ENCODE measurements around the gene ZNF804B.

DNA sequence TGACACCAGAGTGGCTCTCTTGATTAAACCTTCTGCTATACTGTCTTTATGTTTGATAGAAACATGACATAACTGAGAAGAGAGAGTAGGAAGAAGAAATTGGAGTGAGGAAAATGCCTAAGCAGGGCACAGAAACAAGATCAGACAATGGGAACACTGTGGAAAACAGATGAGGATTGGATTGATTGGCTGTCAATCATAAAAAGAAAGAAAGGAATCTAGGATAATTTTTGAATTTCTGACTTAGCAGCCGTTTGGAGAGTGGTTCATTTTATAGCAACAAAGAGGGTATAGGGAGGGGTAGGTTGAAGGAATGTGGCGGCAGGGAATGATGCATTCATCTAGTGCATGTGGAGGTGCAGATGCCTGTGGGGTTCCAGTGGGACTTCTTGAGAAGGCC is 28.3 kb downstream of the ZNF804B start:
- TF ChIP-seq, protein P1, sequence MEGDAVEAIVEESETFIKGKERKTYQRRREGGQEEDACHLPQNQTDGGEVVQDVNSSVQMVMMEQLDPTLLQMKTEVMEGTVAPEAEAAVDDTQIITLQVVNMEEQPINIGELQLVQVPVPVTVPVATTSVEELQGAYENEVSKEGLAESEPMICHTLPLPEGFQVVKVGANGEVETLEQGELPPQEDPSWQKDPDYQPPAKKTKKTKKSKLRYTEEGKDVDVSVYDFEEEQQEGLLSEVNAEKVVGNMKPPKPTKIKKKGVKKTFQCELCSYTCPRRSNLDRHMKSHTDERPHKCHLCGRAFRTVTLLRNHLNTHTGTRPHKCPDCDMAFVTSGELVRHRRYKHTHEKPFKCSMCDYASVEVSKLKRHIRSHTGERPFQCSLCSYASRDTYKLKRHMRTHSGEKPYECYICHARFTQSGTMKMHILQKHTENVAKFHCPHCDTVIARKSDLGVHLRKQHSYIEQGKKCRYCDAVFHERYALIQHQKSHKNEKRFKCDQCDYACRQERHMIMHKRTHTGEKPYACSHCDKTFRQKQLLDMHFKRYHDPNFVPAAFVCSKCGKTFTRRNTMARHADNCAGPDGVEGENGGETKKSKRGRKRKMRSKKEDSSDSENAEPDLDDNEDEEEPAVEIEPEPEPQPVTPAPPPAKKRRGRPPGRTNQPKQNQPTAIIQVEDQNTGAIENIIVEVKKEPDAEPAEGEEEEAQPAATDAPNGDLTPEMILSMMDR (conservative IDR thresholded peaks at IDR 0.05; ENCODE audit: low read depth, low read length): no peak
- TF ChIP-seq MAZ (IDR thresholded peaks at IDR 0.05; ENCODE audit: borderline replicate concordance, low read depth, low read length): no peak
- no peak for TF ChIP-seq CEBPB (IDR thresholded peaks at IDR 0.05; ENCODE audit: low read depth, low read length)
- no peak for TF ChIP-seq FOS (IDR thresholded peaks at IDR 0.05; ENCODE audit: low read depth, low read length)
- no peak for TF ChIP-seq POLR2A (IDR thresholded peaks at IDR 0.05; ENCODE audit: low read depth, low read length)
- TF ChIP-seq BHLHE40 (IDR thresholded peaks at IDR 0.05; ENCODE audit: low read depth, low read length): no peak
